ENCODE measurements around the gene LRCH2. TPM values are rescaled to one million over a fixed set of nuclear protein-coding genes. Genes with fewer than 3 reads are reported as not detected.
A peak's percentile ranks its signal among the peaks of the same experiment; 100 is the strongest.
"Not testable (repeated sequence)": the region's sequence is repeated elsewhere in the genome, so short reads cannot be mapped to it uniquely, and the experiment has no call there.

LRCH2 gene
- total and polyA plus RNA-seq, 8 donors: 0.58 to 21.8 (median 3.0) TPM

DNA sequence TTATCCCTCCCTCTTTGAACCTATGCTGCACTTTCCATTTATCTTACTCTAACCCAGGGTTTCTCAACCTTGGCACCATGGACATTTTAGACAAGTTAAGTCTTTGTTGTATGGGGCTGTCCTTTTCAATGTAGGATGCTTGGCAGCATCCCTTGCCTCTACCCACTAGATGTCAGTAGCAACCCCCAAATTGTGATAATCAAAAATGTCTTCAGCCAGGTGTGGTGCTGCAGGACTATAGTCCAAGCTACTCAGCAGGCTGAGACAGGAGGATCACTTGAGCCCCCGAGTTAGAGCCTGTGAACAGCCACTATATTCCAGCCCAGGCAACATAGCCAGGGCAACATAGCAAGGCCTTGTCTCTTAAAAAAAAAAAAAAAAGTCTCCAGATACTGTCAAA is 7.0 kb downstream of the LRCH2 start:
- H3K4me3 ChIP-seq: no peak overlapping the region
- H3K4me1 ChIP-seq: no peaks in the 10 kb centered on the region
- TF ChIP-seq, protein P1, sequence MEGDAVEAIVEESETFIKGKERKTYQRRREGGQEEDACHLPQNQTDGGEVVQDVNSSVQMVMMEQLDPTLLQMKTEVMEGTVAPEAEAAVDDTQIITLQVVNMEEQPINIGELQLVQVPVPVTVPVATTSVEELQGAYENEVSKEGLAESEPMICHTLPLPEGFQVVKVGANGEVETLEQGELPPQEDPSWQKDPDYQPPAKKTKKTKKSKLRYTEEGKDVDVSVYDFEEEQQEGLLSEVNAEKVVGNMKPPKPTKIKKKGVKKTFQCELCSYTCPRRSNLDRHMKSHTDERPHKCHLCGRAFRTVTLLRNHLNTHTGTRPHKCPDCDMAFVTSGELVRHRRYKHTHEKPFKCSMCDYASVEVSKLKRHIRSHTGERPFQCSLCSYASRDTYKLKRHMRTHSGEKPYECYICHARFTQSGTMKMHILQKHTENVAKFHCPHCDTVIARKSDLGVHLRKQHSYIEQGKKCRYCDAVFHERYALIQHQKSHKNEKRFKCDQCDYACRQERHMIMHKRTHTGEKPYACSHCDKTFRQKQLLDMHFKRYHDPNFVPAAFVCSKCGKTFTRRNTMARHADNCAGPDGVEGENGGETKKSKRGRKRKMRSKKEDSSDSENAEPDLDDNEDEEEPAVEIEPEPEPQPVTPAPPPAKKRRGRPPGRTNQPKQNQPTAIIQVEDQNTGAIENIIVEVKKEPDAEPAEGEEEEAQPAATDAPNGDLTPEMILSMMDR (IDR thresholded peaks at IDR 0.05): peak in 1 of 7 experiments; percentile 28
- no peak for TF ChIP-seq EP300 (IDR thresholded peaks at IDR 0.05)
- TF ChIP-seq POLR2A (IDR thresholded peaks at IDR 0.05): no peak
- intact Hi-C loops (cut with DNase I; ENCODE audit: low total_unique reads): no loop called here
- no peak overlapping the region for H3K27ac ChIP-seq
- WGBS, 5 donors: 6 to 33% (median 17%) methylated on average over 1 of the region's 1 CpG
- H3K9me3 ChIP-seq: no peaks in the 10 kb centered on the region
- peak in 1 of 2 donors; percentile 35 for DNase-seq
- no peaks in the 10 kb centered on the region for H3K36me3 ChIP-seq
- peaks cover 0 to 4% (median 0%) of the 10 kb centered on the region in 3 donors for H3K27me3 ChIP-seq

DNA sequence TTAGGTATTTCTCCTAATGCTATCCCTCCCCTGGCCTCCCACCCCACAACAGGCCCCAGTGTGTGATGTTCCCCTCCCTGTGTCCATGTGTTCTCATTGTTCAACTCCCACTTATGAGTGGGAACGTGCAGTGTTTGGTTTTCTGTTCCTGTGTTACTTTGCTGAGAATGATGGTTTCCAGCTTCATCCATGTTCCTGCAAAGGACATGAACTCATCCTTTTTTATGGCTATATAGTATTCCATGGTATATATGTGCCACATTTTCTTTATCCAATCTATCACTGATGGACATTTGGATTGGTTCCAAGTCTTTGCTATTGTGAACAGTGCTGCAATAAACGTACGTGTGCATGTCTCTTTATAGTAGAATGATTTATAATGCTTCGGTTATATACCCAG is 16.6 kb downstream of the LRCH2 start:
- H3K27me3 ChIP-seq; H3K4me3 ChIP-seq; H3K27ac ChIP-seq; intact Hi-C loops (cut with DNase I; ENCODE audit: low total_unique reads); DNase-seq; H3K36me3 ChIP-seq; H3K9me3 ChIP-seq; H3K4me1 ChIP-seq: not testable (repeated sequence)
- WGBS, 5 donors: 81 to 94% (median 84%) methylated on average over 4 of the region's 4 CpGs

DNA sequence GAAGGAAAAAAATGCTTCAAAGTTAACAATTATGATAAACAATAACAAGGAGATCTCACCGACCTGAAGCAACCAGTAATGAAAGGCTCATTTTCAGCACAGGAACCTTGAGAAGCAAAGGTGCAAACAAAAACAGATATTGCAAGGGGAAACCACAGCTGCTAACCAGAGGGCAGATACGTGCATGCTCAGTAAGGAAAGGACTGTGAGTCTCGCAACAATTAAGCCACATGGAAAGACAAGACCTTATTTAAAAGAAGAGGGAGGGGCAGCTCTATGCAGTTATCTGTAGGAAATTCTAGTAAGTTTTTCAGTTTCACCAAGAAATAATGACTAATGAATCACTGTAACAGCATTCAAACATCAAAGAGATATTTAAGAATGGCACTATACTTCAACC is 19.3 kb downstream of the LRCH2 start:
- 56 to 68% (median 67%) methylated on average over 3 of the region's 3 CpGs for WGBS, 5 donors
- no peaks in the 10 kb centered on the region for H3K36me3 ChIP-seq
- no peaks in the 10 kb centered on the region for H3K4me1 ChIP-seq
- H3K27ac ChIP-seq: no peak overlapping the region
- H3K9me3 ChIP-seq: peaks cover 0 to 6% (median 0%) of the 10 kb centered on the region in 4 donors
- intact Hi-C loops (cut with DNase I; ENCODE audit: low total_unique reads): no loop called here
- H3K27me3 ChIP-seq: peaks cover 0 to 2% (median 0%) of the 10 kb centered on the region in 3 donors
- no peak for DNase-seq
- TF ChIP-seq POLR2A (IDR thresholded peaks at IDR 0.05): no peak
- no peak for TF ChIP-seq POLR2AphosphoS5 (IDR thresholded peaks at IDR 0.05)
- TF ChIP-seq, protein P1 (IDR thresholded peaks at IDR 0.05): no peak
- TF ChIP-seq EP300 (IDR thresholded peaks at IDR 0.05): no peak
- no peak overlapping the region for H3K4me3 ChIP-seq

DNA sequence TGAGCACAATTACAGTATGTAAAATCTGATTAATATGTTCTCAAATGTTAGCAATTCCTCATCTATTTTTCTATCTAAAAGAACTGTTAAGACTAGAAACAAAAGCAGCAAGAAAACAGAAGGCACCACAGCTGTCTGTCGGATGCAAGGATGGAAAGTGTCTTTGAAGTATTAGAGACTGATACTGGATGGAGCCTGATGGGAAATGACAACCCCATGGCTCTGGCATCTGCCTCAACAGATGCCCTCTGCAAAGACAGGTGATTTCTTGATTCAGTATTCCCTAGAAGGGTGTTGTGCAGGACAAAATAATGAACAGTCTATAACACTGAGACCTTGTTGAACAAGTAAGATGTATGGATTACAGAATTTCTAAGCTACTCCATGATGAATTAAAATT is 19.7 kb downstream of the LRCH2 start:
- no peaks in the 10 kb centered on the region for H3K27me3 ChIP-seq
- no peaks in the 10 kb centered on the region for H3K36me3 ChIP-seq
- H3K27ac ChIP-seq: no peak overlapping the region
- TF ChIP-seq EP300 (IDR thresholded peaks at IDR 0.05): no peak
- TF ChIP-seq, protein P1 (IDR thresholded peaks at IDR 0.05): no peak
- TF ChIP-seq POLR2A (IDR thresholded peaks at IDR 0.05): no peak
- no peak for TF ChIP-seq POLR2AphosphoS5 (IDR thresholded peaks at IDR 0.05)
- H3K9me3 ChIP-seq: peaks cover 0 to 6% (median 0%) of the 10 kb centered on the region in 4 donors
- no peak overlapping the region for H3K4me3 ChIP-seq
- intact Hi-C loops (cut with DNase I; ENCODE audit: low total_unique reads): no loop called here
- WGBS, 5 donors: 65 to 100% (median 82%) methylated on average over 1 of the region's 1 CpG
- no peak for DNase-seq
- no peaks in the 10 kb centered on the region for H3K4me1 ChIP-seq

DNA sequence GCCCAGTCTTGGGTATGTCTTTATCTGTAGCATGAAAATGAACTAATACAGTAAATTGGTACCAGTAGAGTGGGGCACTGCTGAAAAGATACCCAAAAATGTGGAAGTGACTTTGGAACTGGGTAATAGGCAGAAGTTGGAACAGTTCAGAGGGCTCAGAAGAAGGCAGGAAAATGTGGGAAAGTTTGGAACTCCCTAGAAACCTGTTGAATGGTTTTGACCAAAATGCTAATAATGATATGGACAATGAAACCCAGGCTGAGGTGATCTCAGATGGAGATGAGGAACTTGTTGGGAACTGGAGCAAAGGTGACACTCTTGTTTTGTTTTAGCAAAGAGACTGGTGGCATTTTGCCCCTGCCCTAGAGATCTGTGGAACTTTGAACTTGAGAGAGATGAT is 24.3 kb downstream of the LRCH2 start:
- H3K9me3 ChIP-seq; H3K4me1 ChIP-seq; H3K27ac ChIP-seq; DNase-seq; H3K27me3 ChIP-seq; H3K4me3 ChIP-seq; intact Hi-C loops (cut with DNase I; ENCODE audit: low total_unique reads); H3K36me3 ChIP-seq: not testable (repeated sequence)

Measured in stomach (tissue), 9 donors.